GM12874 (cell line): Measurements from ENCODE around the gene RAI1.

Experiments
- CTCF ChIP-seq: IDR thresholded peaks from 2 replicates; pipeline ENCODE4 v1.5.1; 2011; ENCODE audit warnings: low read depth, mild to moderate bottlenecking, control low read depth, low read length, moderate library complexity; ENCODE audit not compliant: insufficient read depth

The RAI1 gene

GRCh38 chr17:17833658-17834357 lies 152.6 kb downstream of the RAI1 start:
- TF ChIP-seq CTCF: no peak

GRCh38 chr17:17834974-17835373 lies 153.7 kb downstream of the RAI1 start:
- no peak for TF ChIP-seq CTCF

DNA sequence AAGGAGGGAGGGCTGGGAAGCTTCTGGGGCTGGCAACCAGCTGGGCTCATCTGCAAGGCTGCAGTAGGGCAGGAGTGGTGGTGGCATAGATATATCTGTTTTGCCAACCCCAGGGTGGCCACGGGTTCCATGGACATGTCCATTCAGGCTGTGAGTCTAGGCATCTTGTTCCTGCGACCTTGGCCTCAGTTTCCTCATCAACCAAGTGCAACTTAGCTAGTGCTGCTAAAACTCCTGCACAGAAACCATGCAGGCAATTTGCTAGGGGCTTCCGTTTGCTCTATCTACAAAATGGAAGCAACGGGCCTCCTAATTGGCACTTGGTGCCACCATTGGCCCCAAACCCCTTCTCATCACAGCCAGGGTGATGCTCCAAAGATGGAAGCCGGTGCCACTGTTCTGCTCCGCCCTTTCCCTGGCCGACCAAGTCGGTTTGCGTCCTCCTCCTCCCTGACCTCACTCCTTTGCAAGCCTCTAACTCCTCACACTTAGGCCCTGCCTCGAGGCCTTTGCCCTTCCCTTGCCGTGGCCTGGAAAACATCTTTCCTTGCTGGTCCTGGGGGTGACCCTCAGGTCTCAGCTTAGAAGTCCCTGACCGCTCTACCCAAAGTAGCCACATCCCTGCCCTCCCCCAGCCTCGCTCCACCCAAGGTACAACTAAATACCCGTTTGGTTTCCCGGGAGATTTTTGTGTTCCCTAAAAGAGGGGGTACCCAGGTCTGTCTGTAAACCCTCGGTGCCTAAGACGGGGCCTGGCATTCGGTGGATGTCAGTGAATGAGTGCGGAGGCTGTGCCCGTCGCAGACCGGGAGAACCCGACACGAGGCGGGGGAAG lies 154.4 kb downstream of the RAI1 start:
- no peak for TF ChIP-seq CTCF

GRCh38 chr17:17836250-17836817 lies 155.1 kb downstream of the RAI1 start:
- TF ChIP-seq CTCF: no peak

DNA sequence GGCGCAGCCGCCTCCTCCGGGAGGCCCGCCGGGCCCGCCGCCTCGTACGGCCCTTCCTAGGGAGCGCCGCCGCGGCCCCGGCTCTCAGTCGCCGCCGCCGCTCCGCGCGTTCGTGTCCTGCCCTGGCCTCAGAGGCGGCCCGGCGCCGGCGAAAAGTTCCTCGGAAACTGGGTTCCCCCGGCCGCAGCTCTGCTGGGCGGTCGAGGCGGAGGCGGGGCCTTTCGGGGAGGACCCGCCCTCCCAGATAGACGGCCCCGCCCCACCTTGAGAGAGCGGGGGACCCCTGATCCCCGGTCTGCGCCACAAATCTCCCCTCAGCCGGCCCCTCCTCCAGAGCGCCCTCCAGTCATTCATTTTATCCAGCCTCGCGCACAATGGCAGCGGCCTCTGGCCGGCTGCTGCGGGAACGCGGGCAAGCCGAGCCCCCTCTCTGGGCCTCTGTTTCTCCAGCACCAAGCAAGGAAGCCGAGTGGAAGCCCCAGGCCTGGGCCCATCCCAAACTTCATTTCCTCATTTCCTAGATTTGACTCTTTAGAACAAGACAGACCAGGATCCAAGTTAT lies 155.6 kb downstream of the RAI1 start, which contains the start of gene SREBF1:
Gene SREBF1, minus strand, starts transcription at position 169 of the 562 bp plus-strand sequence. CDS start 169 bp downstream, outside the sequence.
- no peak for TF ChIP-seq CTCF

GRCh38 chr17:17837380-17837821 lies 156.1 kb downstream of the RAI1 start:
- TF ChIP-seq CTCF: no peak
